ENCODE data around the gene ASIP.

DNA sequence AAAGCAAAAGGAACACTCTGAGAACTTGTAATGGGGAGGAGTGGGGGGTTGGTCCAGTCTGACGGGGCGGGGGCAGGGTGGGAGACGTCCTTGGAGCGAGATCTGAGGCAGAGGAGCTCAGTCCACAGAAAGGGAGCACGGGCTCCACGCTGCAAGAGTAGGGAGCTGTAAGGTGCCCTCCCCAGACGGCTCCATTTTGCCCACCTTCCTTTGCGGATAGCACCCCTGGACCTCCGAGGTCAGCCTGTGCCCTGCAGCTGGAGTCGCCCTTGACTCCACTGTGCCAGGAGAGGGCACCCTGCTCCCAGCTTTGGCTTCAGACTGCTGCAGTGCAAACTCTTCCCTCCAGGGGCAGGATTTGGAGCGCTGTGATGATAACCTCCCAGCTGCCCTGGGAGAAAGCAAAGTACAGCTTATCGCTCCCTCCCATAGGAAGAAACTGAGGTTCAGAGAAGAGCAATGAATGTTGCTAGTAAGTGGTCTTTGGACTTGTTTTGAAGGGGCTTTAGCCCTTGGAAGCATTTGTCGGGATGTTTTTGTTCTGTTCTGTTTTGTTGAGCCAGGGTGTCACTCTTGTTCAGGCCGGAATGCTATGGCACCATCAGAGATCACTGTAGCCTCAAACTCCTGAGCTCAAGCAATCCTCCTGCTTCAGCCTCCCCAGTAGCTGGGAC lies 71.5 kb downstream of the ASIP start:
- peak; percentile 93 to 99 (median 98) for TF ChIP-seq CTCF (IDR thresholded peaks at IDR 0.05)
- no peak for TF ChIP-seq POLR2A (IDR thresholded peaks at IDR 0.05)
